Suprapubic skin (tissue), 4 donors: ENCODE results near the gene NATD1. TPM values are rescaled to one million over a fixed set of nuclear protein-coding genes. Genes with fewer than 3 reads are reported as not detected.

Experiments
- DNase-seq, 2 donors: peaks; one replicate each; pipeline ENCODE4 v3.0.0-alpha.2; 2019; ENCODE audit warnings: low spot score in 2 of 2
- H3K27ac ChIP-seq: fragments of 200-600 bp; sonication (generic); one replicate; pipeline ENCODE4 v1.5.1; 2019
- H3K27me3 ChIP-seq: fragments of 200-600 bp; sonication (generic); one replicate; pipeline ENCODE4 v1.5.1; 2019
- H3K36me3 ChIP-seq: fragments of 200-600 bp; sonication (generic); one replicate; pipeline ENCODE4 v1.5.1; 2019
- H3K4me1 ChIP-seq: fragments of 200-600 bp; sonication (generic); one replicate; pipeline ENCODE4 v1.5.1; 2019
- H3K4me3 ChIP-seq: fragments of 200-600 bp; sonication (generic); one replicate; pipeline ENCODE4 v1.5.1; 2019; ENCODE audit warnings: mild to moderate bottlenecking
- H3K9me3 ChIP-seq: fragments of 200-600 bp; sonication (generic); one replicate; pipeline ENCODE4 v1.5.1; 2019
- CTCF ChIP-seq, 2 donors: fragments of 200-600 bp in 1 of 2; fragments of 450-650 bp in 1 of 2; sonication (generic) in 1 of 2; IDR thresholded peaks; one replicate each; pipeline ENCODE4 v1.5.1; 2016 to 2019; ENCODE audit warnings: antibody characterized with exemption in 2 of 2, mild to moderate bottlenecking in 1 of 2, moderate library complexity in 1 of 2
- EP300 ChIP-seq: sonication (generic); formaldehyde crosslinking; IDR thresholded peaks from one replicate; pipeline ENCODE4 v1.6.1; 2017; ENCODE audit warnings: antibody characterized with exemption
- POLR2A ChIP-seq, 2 donors: fragments of 450-650 bp; IDR thresholded peaks; one replicate each; pipeline ENCODE4 v1.6.1; 2017; ENCODE audit warnings: antibody characterized with exemption in 2 of 2, mild to moderate bottlenecking in 2 of 2, moderate library complexity in 2 of 2
- POLR2AphosphoS5 ChIP-seq, 3 donors: sonication (generic); formaldehyde crosslinking; IDR thresholded peaks; one replicate each; pipeline ENCODE4 v1.6.1; 2017; ENCODE audit warnings: antibody characterized with exemption in 3 of 3
- WGBS: methylation state at CpG from one replicate; pipeline ENCODE4 v1.1.5; 2018; 5-methylcytosine and 5-hydroxymethylcytosine counted together
- total RNA-seq, 4 donors: library from RNA; depleted of rRNA; stranded (reverse); fragments of >200 nt; gene quantifications; one replicate each; pipeline ENCODE4 v1.1.0, GENCODE V29; 2016

The NATD1 gene
- total RNA-seq, 4 donors from 2014 or later: 11.2 to 21.1 (median 14.6) TPM

- 81% methylated on average over 20 of the region's 20 CpGs for WGBS
- TF ChIP-seq POLR2AphosphoS5 (IDR thresholded peaks at IDR 0.05) (no peak), CTCF (IDR thresholded peaks at IDR 0.05) (no peak), EP300 (no peak), POLR2A (IDR thresholded peaks at IDR 0.05) (no peak)
- Histone ChIP-seq H3K4me3 (no peak overlapping the region), H3K27me3 (no peaks in the 10 kb centered on the region), H3K9me3 (no peaks in the 10 kb centered on the region), H3K27ac (no peak overlapping the region), H3K36me3 (peaks cover 8% of the 10 kb centered on the region), H3K4me1 (peaks cover 50% of the 10 kb centered on the region)
- DNase-seq: no peak
Observed at GRCh38 chr17:21292867-21293830, 39.9 kb upstream of the NATD1 start.

- TF ChIP-seq CTCF (IDR thresholded peaks at IDR 0.05) (no peak), EP300 (no peak), POLR2A (IDR thresholded peaks at IDR 0.05) (no peak), POLR2AphosphoS5 (IDR thresholded peaks at IDR 0.05) (no peak)
- Histone ChIP-seq H3K4me1 (peaks cover 57% of the 10 kb centered on the region), H3K27ac (no peak overlapping the region), H3K36me3 (peaks cover 7% of the 10 kb centered on the region), H3K4me3 (no peak overlapping the region), H3K27me3 (no peaks in the 10 kb centered on the region), H3K9me3 (no peaks in the 10 kb centered on the region)
- DNase-seq: no peak
- 63% methylated on average over 12 of the region's 12 CpGs for whole genome bisulfite sequencing
Observed at GRCh38 chr17:21291862-21292261, 38.7 kb upstream of the NATD1 start.

- TF ChIP-seq POLR2A (IDR thresholded peaks at IDR 0.05): no peak
- TF ChIP-seq POLR2AphosphoS5 (IDR thresholded peaks at IDR 0.05): no peak
- TF ChIP-seq EP300: no peak
- TF ChIP-seq CTCF (IDR thresholded peaks at IDR 0.05): no peak
- WGBS: 83% methylated on average over 10 of the region's 10 CpGs
- Histone ChIP-seq H3K27me3 (no peaks in the 10 kb centered on the region), H3K4me1 (peaks cover 57% of the 10 kb centered on the region), H3K9me3 (no peaks in the 10 kb centered on the region), H3K27ac (no peak overlapping the region), H3K36me3 (peaks cover 7% of the 10 kb centered on the region), H3K4me3 (no peak overlapping the region)
- DNase-seq: no peak
Observed at GRCh38 chr17:21291357-21291756, 38.1 kb upstream of the NATD1 start.

DNA sequence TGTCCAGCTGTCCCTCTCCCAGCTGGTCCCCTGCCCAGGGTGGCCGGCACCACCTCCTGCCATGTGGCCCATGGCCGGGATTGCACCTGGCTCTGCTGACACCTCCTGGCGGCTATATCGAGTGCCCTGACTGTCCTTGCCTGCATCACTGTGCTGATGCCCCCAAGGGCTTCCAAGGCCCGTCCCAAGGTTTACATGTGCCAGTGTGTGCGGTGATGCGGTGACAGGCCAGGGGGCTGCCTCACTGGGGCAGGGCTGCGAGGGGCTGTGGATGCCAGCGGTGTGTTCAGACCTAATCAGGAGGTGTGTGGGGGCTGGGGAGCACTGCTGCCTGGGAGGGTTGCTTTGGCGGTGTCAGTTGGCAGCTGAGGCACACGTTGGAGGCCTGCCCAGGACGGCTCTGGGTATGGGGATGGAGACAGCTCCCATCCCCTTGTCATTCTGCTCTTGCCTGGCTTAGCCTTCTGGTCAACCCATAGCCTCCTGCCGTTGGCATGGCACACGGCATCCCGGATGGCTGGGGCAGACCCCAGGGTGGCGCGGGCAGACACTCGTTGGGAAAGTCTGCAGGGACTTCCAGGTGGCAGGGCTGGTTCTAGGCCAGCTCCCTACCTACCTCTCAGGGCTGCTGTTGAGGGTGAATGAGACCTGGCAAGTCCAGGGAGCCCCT, 36.8 kb upstream of the NATD1 start:
- 45% methylated on average over 9 of the region's 18 CpGs for WGBS
- TF ChIP-seq CTCF (IDR thresholded peaks at IDR 0.05) (no peak), POLR2A (IDR thresholded peaks at IDR 0.05) (no peak), EP300 (no peak), POLR2AphosphoS5 (IDR thresholded peaks at IDR 0.05) (no peak)
- no peak for DNase-seq
- Histone ChIP-seq H3K27ac (peak overlapping the region; percentile 17), H3K4me1 (peaks cover 51% of the 10 kb centered on the region), H3K9me3 (no peaks in the 10 kb centered on the region), H3K4me3 (no peak overlapping the region), H3K36me3 (peaks cover 7% of the 10 kb centered on the region), H3K27me3 (no peaks in the 10 kb centered on the region)
